Right lobe of liver (tissue), 6 donors: ENCODE measurements around the gene WDHD1. TPM values are rescaled to one million over a fixed set of nuclear protein-coding genes. Genes with fewer than 3 reads are reported as not detected.

ENCODE experiments used
- ATAC-seq, 4 donors: fragments of 200-7000 bp; cut with Tn5 transposase; one replicate each; pipeline ENCODE4 v1.9.1; 2020; ENCODE audit warnings: mild to moderate bottlenecking in 4 of 4, moderate library complexity in 4 of 4
- DNase-seq, 3 donors: peaks; one replicate each; pipeline ENCODE4 v3.0.0-alpha.2; 2020
- H3K27ac ChIP-seq, 3 donors: fragments of 200-600 bp; one replicate each; pipeline ENCODE4 v1.8.0; 2022
- H3K27me3 ChIP-seq, 2 donors: fragments of 200-600 bp; one replicate each; pipeline ENCODE4 v1.8.0; 2022
- H3K36me3 ChIP-seq, 4 donors: fragments of 200-600 bp; sonication (generic) in 1 of 4; one replicate each; pipeline versions ENCODE4 v1.5.1 to v1.8.0; 2017 to 2022; ENCODE audit warnings: control low read depth in 1 of 4
- H3K4me1 ChIP-seq, 4 donors: fragments of 200-600 bp; sonication (generic) in 1 of 4; one replicate each; pipeline versions ENCODE4 v1.5.1 to v1.8.0; 2017 to 2022; ENCODE audit warnings: control low read depth in 1 of 4
- H3K4me3 ChIP-seq, 3 donors: fragments of 200-600 bp; one replicate each; pipeline ENCODE4 v1.8.0; 2022
- H3K9me3 ChIP-seq, 4 donors: fragments of 200-600 bp; sonication (generic) in 1 of 4; one replicate each; pipeline versions ENCODE4 v1.5.1 to v1.8.0; 2017 to 2022; ENCODE audit warnings: control low read depth in 1 of 4
- CTCF ChIP-seq, 4 donors: fragments of 200-600 bp in 3 of 4; fragments of 450-650 bp in 1 of 4; IDR thresholded peaks; one replicate each; pipeline versions ENCODE4 v1.5.1 to v1.8.0; 2016 to 2022; ENCODE audit warnings: antibody characterized with exemption in 4 of 4, mild to moderate bottlenecking in 2 of 4
- POLR2A ChIP-seq: fragments of 450-650 bp; IDR thresholded peaks from one replicate; pipeline ENCODE4 v1.6.1; 2017; ENCODE audit warnings: antibody characterized with exemption, mild to moderate bottlenecking
- WGBS: methylation state at CpG from one replicate; pipeline ENCODE4 v1.1.6; 2018; ENCODE audit warnings: low coverage, low lambda C conversion rate; ENCODE audit not compliant: insufficient coverage; ENCODE audit errors: missing lambda C conversion rate; 5-methylcytosine and 5-hydroxymethylcytosine counted together
- intact Hi-C, 2 donors: fragments of 100-400 bp; cut with DNase I; formaldehyde crosslinking; loops; one replicate each; pipeline versions ENCODE4 v1.11.2 to v1.14.1; 2022
- total RNA-seq, 6 experiments: library from RNA; depleted of rRNA in 2 of 6; stranded (reverse); fragments of >200 nt in 2 of 6; fragmentation: NEBNext Ultra II Directional in 3 of 6; extraction: Animal tissue kit (Norgen Biotek cat#: 25700) in 3 of 6; gene quantifications; one replicate each; pipeline versions ENCODE4 v1.1.0 to v1.2.4, GENCODE V29; 2016 to 2023
- donor health status: DM: no; HTN: yes; CAD: no.
- donor health status: DM: no; HTN: no; CAD: no.
- donor health status: DM: no; HTN: no; CAD: no.
- donor health status: DM: no; HTN: yes; CAD: no.
- donor health status: DM: no; HTN: yes; CAD: no.

The WDHD1 gene
- total RNA-seq, 6 experiments from 2014 or later: 0.53 to 2.6 (median 1.3) TPM

- Histone ChIP-seq H3K27ac (no peak overlapping the region), H3K27me3 (no peaks in the 10 kb centered on the region), H3K4me1 (no peaks in the 10 kb centered on the region), H3K36me3 (no peaks in the 10 kb centered on the region), H3K4me3 (no peak overlapping the region), H3K9me3 (no peaks in the 10 kb centered on the region)
- 47% methylated on average over 2 of the region's 2 CpGs for WGBS
- ATAC-seq: no peak
- intact Hi-C loops: no loop called here
- DNase-seq: no peak
- TF ChIP-seq CTCF (IDR thresholded peaks at IDR 0.05): no peak
- TF ChIP-seq POLR2A: no peak
Measured at GRCh38 chr14:54935100-54935499, 91.8 kb downstream of the WDHD1 start.

DNA sequence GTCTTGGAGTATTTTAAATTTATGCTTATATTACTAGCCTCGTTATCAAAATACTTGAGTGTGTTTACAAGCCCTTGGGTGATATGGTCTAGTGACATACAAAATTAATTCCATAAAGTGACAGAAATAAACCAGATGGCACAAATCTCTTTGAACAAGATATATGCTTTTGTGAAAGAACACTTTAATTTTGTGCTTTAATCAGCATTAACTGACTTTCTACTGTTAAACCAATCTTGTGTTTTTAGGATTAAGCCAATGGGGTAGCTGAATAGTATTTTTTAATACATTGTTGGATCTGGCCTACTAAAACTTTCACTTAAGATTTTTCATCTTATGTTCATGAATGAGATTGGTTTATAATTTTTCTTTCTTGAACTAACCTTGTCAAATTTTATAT, 93.9 kb downstream of the WDHD1 start:
- no peak for DNase-seq
- intact Hi-C loops: no loop called here
- TF ChIP-seq CTCF (IDR thresholded peaks at IDR 0.05): no peak
- no peak for TF ChIP-seq POLR2A
- Histone ChIP-seq H3K27ac (no peak overlapping the region), H3K9me3 (no peaks in the 10 kb centered on the region), H3K27me3 (no peaks in the 10 kb centered on the region), H3K4me1 (no peaks in the 10 kb centered on the region), H3K36me3 (no peaks in the 10 kb centered on the region), H3K4me3 (no peak overlapping the region)
- 57% methylated on average over 1 of the region's 1 CpG for WGBS
- no peak for ATAC-seq

- H3K36me3 ChIP-seq: no peaks in the 10 kb centered on the region
- no peaks in the 10 kb centered on the region for H3K4me1 ChIP-seq
- WGBS: 93% methylated on average over 3 of the region's 3 CpGs
- intact Hi-C loops: no loop called here
- DNase-seq (no peak), ATAC-seq (no peak)
- no peak overlapping the region for H3K4me3 ChIP-seq
- no peaks in the 10 kb centered on the region for H3K27me3 ChIP-seq
- no peak overlapping the region for H3K27ac ChIP-seq
- TF ChIP-seq POLR2A (no peak), CTCF (IDR thresholded peaks at IDR 0.05) (no peak)
- H3K9me3 ChIP-seq: no peaks in the 10 kb centered on the region
Measured at GRCh38 chr14:54931598-54932340, 95.1 kb downstream of the WDHD1 start.

DNA sequence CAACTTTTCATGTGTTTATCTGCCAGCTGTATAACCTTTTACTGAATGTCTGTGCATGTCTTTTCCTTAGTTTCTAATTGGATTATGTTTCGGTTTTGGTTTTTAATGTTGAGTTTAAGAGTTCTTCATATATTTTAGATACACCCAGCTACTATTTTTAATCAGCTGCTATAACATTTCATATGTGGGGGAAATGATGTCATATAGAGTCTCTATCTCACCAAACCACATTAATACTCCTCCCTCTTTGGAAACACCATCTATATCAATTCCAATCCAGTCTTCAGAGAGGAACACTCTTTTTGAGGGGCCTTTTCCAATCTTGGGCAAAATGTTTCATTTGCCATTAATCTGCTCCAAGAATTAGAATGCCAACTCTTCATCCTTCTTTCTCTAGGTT, 95.8 kb downstream of the WDHD1 start:
- no peak for ATAC-seq
- no peak for TF ChIP-seq POLR2A
- no peak for TF ChIP-seq CTCF (IDR thresholded peaks at IDR 0.05)
- H3K36me3 ChIP-seq: no peaks in the 10 kb centered on the region
- intact Hi-C loops: no loop called here
- no peaks in the 10 kb centered on the region for H3K9me3 ChIP-seq
- no peak overlapping the region for H3K27ac ChIP-seq
- 95% methylated on average over 1 of the region's 1 CpG for WGBS
- no peak overlapping the region for H3K4me3 ChIP-seq
- no peak for DNase-seq
- no peaks in the 10 kb centered on the region for H3K4me1 ChIP-seq
- H3K27me3 ChIP-seq: no peaks in the 10 kb centered on the region

- no peaks in the 10 kb centered on the region for H3K9me3 ChIP-seq
- no peak overlapping the region for H3K4me3 ChIP-seq
- intact Hi-C loops: no loop called here
- no peaks in the 10 kb centered on the region for H3K36me3 ChIP-seq
- no peak overlapping the region for H3K27ac ChIP-seq
- no peak for DNase-seq
- no peaks in the 10 kb centered on the region for H3K27me3 ChIP-seq
- no peaks in the 10 kb centered on the region for H3K4me1 ChIP-seq
- ATAC-seq: no peak
- no peak for TF ChIP-seq POLR2A
Measured at GRCh38 chr14:54929556-54929955, 97.3 kb downstream of the WDHD1 start.
